Measurements from ENCODE around the gene STRA8. TPM values are rescaled to one million over a fixed set of nuclear protein-coding genes. Genes with fewer than 3 reads are reported as not detected.

The STRA8 gene
- total RNA-seq, 4 donors from 2014 or later = not detected

GRCh38 chr7:135188298-135188984 is 45.2 kb upstream of the STRA8 start:
- TF ChIP-seq CTCF (IDR thresholded peaks at IDR 0.05) (no peak), POLR2A (IDR thresholded peaks at IDR 0.05) (no peak)
- H3K27ac ChIP-seq = no peak overlapping the region
- H3K9me3 ChIP-seq = no peaks in the 10 kb centered on the region
- no peaks in the 10 kb centered on the region for H3K27me3 ChIP-seq
- H3K4me3 ChIP-seq = no peak overlapping the region
- DNase-seq = no peak
- no peaks in the 10 kb centered on the region for H3K4me1 ChIP-seq
- H3K36me3 ChIP-seq = peaks cover 0 to 76% (median 0%) of the 10 kb centered on the region in 3 donors

GRCh38 chr7:135189221-135189662 is 44.4 kb upstream of the STRA8 start:
- Histone ChIP-seq H3K4me1 (no peaks in the 10 kb centered on the region), H3K4me3 (no peak overlapping the region), H3K27ac (no peak overlapping the region), H3K27me3 (no peaks in the 10 kb centered on the region), H3K9me3 (no peaks in the 10 kb centered on the region), H3K36me3 (peaks cover 0 to 71% (median 0%) of the 10 kb centered on the region in 3 donors)
- no peak for DNase-seq
- TF ChIP-seq CTCF (IDR thresholded peaks at IDR 0.05) (no peak), POLR2A (IDR thresholded peaks at IDR 0.05) (no peak)

- H3K4me3 ChIP-seq = no peak overlapping the region
- no peaks in the 10 kb centered on the region for H3K4me1 ChIP-seq
- TF ChIP-seq CTCF (IDR thresholded peaks at IDR 0.05) (no peak), POLR2A (IDR thresholded peaks at IDR 0.05) (no peak)
- DNase-seq = no peak
- H3K36me3 ChIP-seq = peaks cover 0 to 72% (median 0%) of the 10 kb centered on the region in 3 donors
- H3K9me3 ChIP-seq = no peaks in the 10 kb centered on the region
- H3K27me3 ChIP-seq = no peaks in the 10 kb centered on the region
- H3K27ac ChIP-seq = no peak overlapping the region
These were observed 43.7 kb upstream of the STRA8 start for GRCh38 chr7:135189961-135190360.

GRCh38 chr7:135190703-135191102 is 42.9 kb upstream of the STRA8 start:
- DNase-seq = no peak
- H3K36me3 ChIP-seq = peaks cover 0 to 70% (median 0%) of the 10 kb centered on the region in 3 donors
- H3K27ac ChIP-seq = no peak overlapping the region
- TF ChIP-seq CTCF (IDR thresholded peaks at IDR 0.05) (no peak), POLR2A (IDR thresholded peaks at IDR 0.05) (no peak)
- H3K9me3 ChIP-seq = no peaks in the 10 kb centered on the region
- H3K4me3 ChIP-seq = no peak overlapping the region
- no peaks in the 10 kb centered on the region for H3K27me3 ChIP-seq
- no peaks in the 10 kb centered on the region for H3K4me1 ChIP-seq

- DNase-seq = no peak
- H3K9me3 ChIP-seq = no peaks in the 10 kb centered on the region
- no peak overlapping the region for H3K4me3 ChIP-seq
- H3K36me3 ChIP-seq = peaks cover 0 to 66% (median 0%) of the 10 kb centered on the region in 3 donors
- H3K4me1 ChIP-seq = no peaks in the 10 kb centered on the region
- no peak overlapping the region for H3K27ac ChIP-seq
- TF ChIP-seq POLR2A (IDR thresholded peaks at IDR 0.05) = no peak
- TF ChIP-seq CTCF (IDR thresholded peaks at IDR 0.05) = no peak
- no peaks in the 10 kb centered on the region for H3K27me3 ChIP-seq
These were observed 40.6 kb upstream of the STRA8 start for GRCh38 chr7:135192914-135193536.
